Keratinocyte (primary cell): Measurements from ENCODE around the gene FARP1. TPM values are rescaled to one million over a fixed set of nuclear protein-coding genes. Genes with fewer than 3 reads are reported as not detected.

Source experiments
- DNase-seq: peaks from one replicate; pipeline ENCODE4 v3.0.0-alpha.2; 2011; ENCODE audit warnings: low read depth, missing footprints, low spot score
- FAIRE-seq: peaks from 2 replicates; lab custom pipeline; 2011; peaks lifted over from hg19 to GRCh38; lab: Jason Lieb, UNC
- H2AFZ ChIP-seq: 2 replicates; pipeline ENCODE4 v1.6.0; 2012; ENCODE audit warnings: low read length, control low read depth, inconsistent platforms; ENCODE audit not compliant: control insufficient read depth
- H3K27ac ChIP-seq: 2 replicates; pipeline ENCODE4 v1.5.1; 2011; ENCODE audit warnings: low read length; ENCODE audit not compliant: control insufficient read depth, insufficient read depth
- H3K27me3 ChIP-seq: 3 replicates; pipeline ENCODE4 v1.6.0; 2011; ENCODE audit warnings: low read length; ENCODE audit not compliant: control insufficient read depth, insufficient read depth; ENCODE audit errors: extremely low read depth
- H3K36me3 ChIP-seq, 2 experiments: 2 replicates in 1 of 2; 3 replicates in 1 of 2; pipeline ENCODE4 v1.5.1; 2011; ENCODE audit warnings: low read length in 2 of 2, mild to moderate bottlenecking in 1 of 2; ENCODE audit not compliant: control insufficient read depth in 2 of 2, insufficient read depth in 2 of 2; ENCODE audit errors: extremely low read depth in 1 of 2
- H3K4me1 ChIP-seq: 3 replicates; pipeline ENCODE4 v1.5.1; 2011; ENCODE audit warnings: low read length; ENCODE audit not compliant: control insufficient read depth, insufficient read depth; ENCODE audit errors: extremely low read depth
- H3K4me2 ChIP-seq: 3 replicates; pipeline ENCODE4 v1.6.0; 2011; ENCODE audit warnings: low read depth, low read length; ENCODE audit not compliant: control insufficient read depth, insufficient read depth; ENCODE audit errors: extremely low read depth
- H3K4me3 ChIP-seq, 3 experiments: fragments of 200-600 bp in 1 of 3; sonication (generic) in 1 of 3; 2 replicates in 2 of 3; 3 replicates in 1 of 3; pipeline ENCODE4 v1.5.1; 2011 to 2016; ENCODE audit warnings: low read length in 3 of 3, mild to moderate bottlenecking in 3 of 3, control low read depth in 2 of 3, inconsistent platforms in 1 of 3, low read depth in 1 of 3, mixed read lengths in 1 of 3, mixed run types in 1 of 3, moderate library complexity in 1 of 3; ENCODE audit not compliant: control insufficient read depth in 2 of 3, insufficient read depth in 2 of 3; ENCODE audit errors: extremely low read depth in 1 of 3
- H3K79me2 ChIP-seq: 2 replicates; pipeline ENCODE4 v1.6.0; 2012; ENCODE audit warnings: low read length; ENCODE audit not compliant: control insufficient read depth, insufficient read depth
- H3K9ac ChIP-seq: 3 replicates; pipeline ENCODE4 v1.6.0; 2011; ENCODE audit warnings: low read length; ENCODE audit not compliant: control insufficient read depth, insufficient read depth; ENCODE audit errors: extremely low read depth
- H3K9me1 ChIP-seq: 3 replicates; pipeline ENCODE4 v1.6.0; 2011; ENCODE audit warnings: low read length; ENCODE audit not compliant: control insufficient read depth, insufficient read depth; ENCODE audit errors: extremely low read depth
- H3K9me3 ChIP-seq: 2 replicates; pipeline ENCODE4 v1.5.1; 2012; ENCODE audit warnings: low read depth, low read length; ENCODE audit not compliant: control insufficient read depth
- H4K20me1 ChIP-seq: 3 replicates; pipeline ENCODE4 v1.6.0; 2011; ENCODE audit warnings: low read length; ENCODE audit not compliant: control insufficient read depth, insufficient read depth; ENCODE audit errors: extremely low read depth
- CTCF ChIP-seq, 3 experiments: IDR thresholded peaks in 1 of 3; conservative IDR thresholded peaks in 1 of 3; optimal IDR thresholded peaks in 1 of 3; 2 replicates in 2 of 3; 3 replicates in 1 of 3; pipeline versions ENCODE3 to v1.5.1; 2011; ENCODE audit warnings: low read length in 3 of 3, mild to moderate bottlenecking in 3 of 3, moderate library complexity in 2 of 3, control low read depth in 1 of 3, inconsistent platforms in 1 of 3; ENCODE audit not compliant: insufficient read depth in 2 of 3; ENCODE audit errors: extremely low read depth in 1 of 3
- EZH2 ChIP-seq: IDR thresholded peaks from one replicate; pipeline ENCODE4 v1.6.1; 2012; ENCODE audit warnings: inconsistent platforms, mild to moderate bottlenecking, low read length, moderate library complexity
- dilution Hi-C: fragments of 300-500 bp; cut with MboI; formaldehyde crosslinking; loops from one replicate; pipeline ENCODE4 v1.7.0; 2020; ENCODE audit warnings: low sequenced_read_pairs; ENCODE audit not compliant: extremely low pct_ligation_motif_present
- polyA plus RNA-seq, 5 experiments: library from polyadenylated mRNA; depleted of rRNA in 3 of 5; stranded (reverse) in 3 of 5; stranded (forward) in 1 of 5; unstranded in 1 of 5; fragments of >200 nt; gene quantifications; 1 replicate in 1 of 5; 2 replicates in 3 of 5; 3 replicates in 1 of 5; pipeline versions ENCODE4 v1.2.1 to v1.2.3, GENCODE V29; 2011 to 2012; ENCODE audit warnings: missing spikeins in 2 of 5, low read depth in 1 of 5, low replicate concordance in 1 of 5

Gene FARP1
- polyA plus RNA-seq, 1 donor (not counting 4 experiments of a cell fraction or from before 2014, with no cell fraction given) = 10.3 TPM

- FAIRE-seq (no peak), DNase-seq (no peak)
- no peak overlapping the region for H3K9ac ChIP-seq
- H3K79me2 ChIP-seq = no peaks in the 10 kb centered on the region
- H3K27ac ChIP-seq = no peak overlapping the region
- no peak overlapping the region for H2AFZ ChIP-seq
- H3K27me3 ChIP-seq = no peaks in the 10 kb centered on the region
- no peak for TF ChIP-seq EZH2
- peak in 1 of 3 experiments; percentile 19 for TF ChIP-seq CTCF (optimal IDR thresholded peaks at IDR 0.05 in 1 of 3, IDR thresholded peaks at IDR 0.05 in 1 of 3, conservative IDR thresholded peaks at IDR 0.05 in 1 of 3; ENCODE audit: extremely low read depth in 1 of 3, insufficient read depth in 2 of 3, low read length in 3 of 3)
- dilution Hi-C loops = no loop called here
- no peak overlapping the region for H3K4me3 ChIP-seq
- no peaks in the 10 kb centered on the region for H3K36me3 ChIP-seq
- H3K4me1 ChIP-seq = no peaks in the 10 kb centered on the region
- H4K20me1 ChIP-seq = no peaks in the 10 kb centered on the region
- H3K9me3 ChIP-seq = no peaks in the 10 kb centered on the region
- H3K4me2 ChIP-seq = no peak overlapping the region
- H3K9me1 ChIP-seq = no peaks in the 10 kb centered on the region
Measured at GRCh38 chr13:98349731-98350305, 206.9 kb downstream of the FARP1 start.

- Histone ChIP-seq H3K9me3 (no peaks in the 10 kb centered on the region), H3K4me1 (no peaks in the 10 kb centered on the region), H3K79me2 (no peaks in the 10 kb centered on the region), H3K4me2 (no peak overlapping the region), H3K9me1 (no peaks in the 10 kb centered on the region), H3K27ac (no peak overlapping the region), H2AFZ (no peak overlapping the region), H3K4me3 (no peak overlapping the region), H3K9ac (no peak overlapping the region), H3K27me3 (no peaks in the 10 kb centered on the region), H3K36me3 (no peaks in the 10 kb centered on the region), H4K20me1 (no peaks in the 10 kb centered on the region)
- TF ChIP-seq CTCF (optimal IDR thresholded peaks at IDR 0.05 in 1 of 3, IDR thresholded peaks at IDR 0.05 in 1 of 3, conservative IDR thresholded peaks at IDR 0.05 in 1 of 3; ENCODE audit: extremely low read depth in 1 of 3, insufficient read depth in 2 of 3, low read length in 3 of 3) = no peak
- no peak for TF ChIP-seq EZH2
- DNase-seq (no peak), FAIRE-seq (no peak)
- dilution Hi-C loops = no loop called here
Measured at GRCh38 chr13:98350746-98351330, 207.9 kb downstream of the FARP1 start.
